K562 (cell line): ENCODE data around the gene USP31. TPM values are rescaled to one million over a fixed set of nuclear protein-coding genes. Genes with fewer than 3 reads are reported as not detected.

Experiments
- ATAC-seq: fragments of 200-7000 bp; cut with Tn5 transposase; 3 replicates; pipeline ENCODE4 v1.9.1; 2020; ENCODE audit warnings: moderate library complexity
- BruUV-seq: library from RNA; stranded (reverse); fragments of 400-500 nt; replicated peaks from 2 replicates; lab custom pipeline; 2021; lab: Mats Ljungman, UMichigan
- CTCF ChIA-PET: fragments of 300-600 bp; formaldehyde crosslinking; extraction: SDS; loops from one replicate; lab custom pipeline; 2021; ENCODE audit warnings: low intra/inter-chr PET ratio; lab: Yijun Ruan, JAX
- POLR2A ChIA-PET: fragments of 300-600, 350-650 bp; sonication (Branson Sonifier 250); formaldehyde crosslinking; extraction: SDS; loops from one replicate; lab custom pipeline; 2021; ENCODE audit warnings: antibody characterized with exemption, inconsistent platforms; lab: Yijun Ruan, JAX
- DNase-seq, 4 experiments: peaks; one replicate each; pipeline versions ENCODE4 v3.0.0 to v3.0.0-alpha.2; 2011 to 2018; ENCODE audit warnings: low spot score in 3 of 4, mixed read lengths in 3 of 4; ENCODE audit errors: extremely low read depth in 1 of 4
- FAIRE-seq: peaks from 2 replicates; lab custom pipeline; 2011; peaks lifted over from hg19 to GRCh38; lab: Jason Lieb, UNC
- H2AFZ ChIP-seq: 2 replicates; pipeline ENCODE4 v1.6.0; 2011; ENCODE audit warnings: low read depth, low read length, control low read depth, inconsistent platforms
- H3K27ac ChIP-seq: fragments of 200-600 bp; 3 replicates; pipeline ENCODE4 v1.8.0; 2011; ENCODE audit warnings: low read depth, mild to moderate bottlenecking, control low read depth, inconsistent platforms, low read length, moderate library complexity, mixed read lengths; ENCODE audit errors: extremely low read depth
- H3K27me3 ChIP-seq, 2 experiments: fragments of 300-600 bp in 1 of 2; 2 replicates in 1 of 2; 3 replicates in 1 of 2; pipeline versions ENCODE4 v1.6.0 to v1.8.0; 2011; ENCODE audit warnings: inconsistent platforms in 2 of 2, low read length in 2 of 2, mild to moderate bottlenecking in 1 of 2, mixed read lengths in 1 of 2, moderate library complexity in 1 of 2; ENCODE audit not compliant: control insufficient read depth in 2 of 2, insufficient read depth in 2 of 2
- H3K36me3 ChIP-seq: fragments of 300-600 bp; 3 replicates; pipeline ENCODE4 v1.8.0; 2011; ENCODE audit warnings: mild to moderate bottlenecking, low read length, inconsistent platforms; ENCODE audit not compliant: control insufficient read depth, insufficient read depth
- H3K4me1 ChIP-seq, 2 experiments: fragments of 200-600 bp in 1 of 2; replicated peaks in 1 of 2; 2 replicates in 1 of 2; 3 replicates in 1 of 2; pipeline versions ENCODE4 v1.5.1 to v1.8.0; 2011; ENCODE audit warnings: inconsistent platforms in 2 of 2, low read length in 2 of 2, mild to moderate bottlenecking in 1 of 2, mixed read lengths in 1 of 2, moderate library complexity in 1 of 2; ENCODE audit not compliant: control insufficient read depth in 2 of 2, insufficient read depth in 2 of 2
- H3K4me2 ChIP-seq: 2 replicates; pipeline ENCODE4 v1.6.1; 2011; ENCODE audit warnings: low read length, control low read depth, inconsistent platforms, mixed read lengths; ENCODE audit not compliant: insufficient read depth
- H3K4me3 ChIP-seq: fragments of 200-600 bp; sonication (generic), shearing (Covaris generic); 2 replicates; pipeline ENCODE4 v1.5.1; 2016; ENCODE audit warnings: control low read depth, inconsistent platforms
- H3K79me2 ChIP-seq: fragments of 200-600 bp; 3 replicates; pipeline ENCODE4 v1.8.0; 2011; ENCODE audit warnings: low read length, inconsistent platforms; ENCODE audit not compliant: control insufficient read depth, insufficient read depth
- H3K9ac ChIP-seq, 2 experiments: 2 replicates each; pipeline versions ENCODE4 v1.6.0 to v1.6.1; 2011; ENCODE audit warnings: low read depth in 2 of 2, low read length in 2 of 2, control low read depth in 1 of 2, inconsistent platforms in 1 of 2, mild to moderate bottlenecking in 1 of 2, mixed read lengths in 1 of 2; ENCODE audit not compliant: insufficient read depth in 1 of 2
- H3K9me1 ChIP-seq: one replicate; pipeline ENCODE4 v1.6.0; 2011; ENCODE audit warnings: inconsistent platforms, mild to moderate bottlenecking, low read length, moderate library complexity; ENCODE audit not compliant: control insufficient read depth, insufficient read depth
- H3K9me3 ChIP-seq: replicated peaks from 2 replicates; pipeline ENCODE4 v1.5.1; 2011; ENCODE audit warnings: low read depth, low read length, inconsistent platforms; ENCODE audit not compliant: control insufficient read depth, insufficient read depth
- H4K20me1 ChIP-seq: replicated peaks from 2 replicates; pipeline ENCODE4 v1.6.1; 2011; ENCODE audit warnings: low read length, inconsistent platforms, mixed read lengths; ENCODE audit not compliant: control insufficient read depth, insufficient read depth
- ATF6 ChIP-seq: sonication (generic); formaldehyde crosslinking; IDR thresholded peaks from 2 replicates; pipeline ENCODE4 v1.4.0; 2020; ENCODE audit warnings: mild to moderate bottlenecking, missing genetic modification reagents
- CBX3 ChIP-seq, 2 experiments: IDR thresholded peaks; 1 replicate in 1 of 2; 2 replicates in 1 of 2; pipeline ENCODE4 v1.6.1; 2012; ENCODE audit warnings: inconsistent platforms in 2 of 2, low read length in 2 of 2, borderline replicate concordance in 1 of 2, control low read depth in 1 of 2
- ETV5 ChIP-seq: sonication (generic); formaldehyde crosslinking; IDR thresholded peaks from 2 replicates; pipeline ENCODE4 v1.4.0; 2020; ENCODE audit warnings: low read depth, mild to moderate bottlenecking, missing genetic modification reagents
- HNRNPUL1 ChIP-seq: fragments of 200-400 bp; formaldehyde crosslinking; IDR thresholded peaks from 2 replicates; pipeline ENCODE4 v1.6.1; 2017; ENCODE audit warnings: low read length
- KDM2B ChIP-seq: fragments of 250-450 bp; sonication (Bioruptor Pico); IDR thresholded peaks from 2 replicates; pipeline ENCODE4 v1.8.0; 2021; ENCODE audit warnings: mild to moderate bottlenecking, moderate library complexity
- NFIC ChIP-seq: fragments of 450-650 bp; IDR thresholded peaks from 2 replicates; pipeline ENCODE4 v1.6.1; 2017; ENCODE audit warnings: mild to moderate bottlenecking, inconsistent platforms
- ZNF668 ChIP-seq: fragments of 250-450 bp; sonication (Bioruptor Pico); IDR thresholded peaks from 2 replicates; pipeline ENCODE4 v1.8.0; 2022; ENCODE audit warnings: mild to moderate bottlenecking, inconsistent platforms
- ZNF785 ChIP-seq: fragments of 250-450 bp; sonication (Bioruptor Pico); IDR thresholded peaks from 2 replicates; pipeline ENCODE4 v1.4.0; 2020; ENCODE audit warnings: mild to moderate bottlenecking
- ZSCAN32 ChIP-seq: fragments of 450-650 bp; formaldehyde crosslinking; IDR thresholded peaks from 2 replicates; pipeline ENCODE4 v1.4.0; 2020; ENCODE audit warnings: mild to moderate bottlenecking, moderate library complexity
- WGBS: fragments of 100-300 bp; shearing (Covaris generic); methylation state at CpG from one replicate; pipeline ENCODE4 v1.1.6; 2016; ENCODE audit warnings: low coverage, mixed read lengths; ENCODE audit not compliant: insufficient coverage; ENCODE audit errors: missing lambda C conversion rate; 5-methylcytosine and 5-hydroxymethylcytosine counted together
- in situ Hi-C: fragments of 300-500 bp; cut with MboI; formaldehyde crosslinking; loops from 4 replicates; pipeline ENCODE4 v1.15.0; 2018; ENCODE audit warnings: inconsistent platforms, mixed read lengths
- intact Hi-C: fragments of 100-400 bp; cut with micrococcal nuclease; formaldehyde crosslinking; loops from 2 replicates; pipeline ENCODE4 v1.14.2; 2022
- polyA plus RNA-seq, 8 experiments: library from polyadenylated mRNA; depleted of rRNA in 4 of 8; stranded (reverse) in 5 of 8; unstranded in 3 of 8; fragments of >200 nt; fragmentation: Nextera tagmentation in 2 of 8; fragmentation: Illumina TruSeq in 1 of 8; extraction: Ambion mirVana in 2 of 8; extraction: Trizol in 1 of 8; gene quantifications; 2 replicates each; pipeline versions ENCODE4 v1.2.1 to v1.2.3, GENCODE V29; 2011 to 2014; ENCODE audit warnings: inconsistent platforms in 1 of 8, missing spikeins in 1 of 8
- total RNA-seq, 7 experiments: library from RNA; depleted of rRNA in 6 of 7; stranded (reverse); fragments of >200 nt in 6 of 7; fragmentation: Illumina TruSeq in 2 of 7; extraction: Trizol in 2 of 7; gene quantifications; 2 replicates each; pipeline versions ENCODE4 v1.2.1 to v1.2.3, GENCODE V29; 2011 to 2021; ENCODE audit warnings: low replicate concordance in 1 of 7
- TF ChIP-seq, protein P1 (sequence below): sonication (generic); formaldehyde crosslinking; IDR thresholded peaks from 2 replicates; pipeline ENCODE4 v1.8.0; 2022; ENCODE audit warnings: mild to moderate bottlenecking, low read depth, missing genetic modification reagents
- TF ChIP-seq, protein P2 (sequence below): fragments of 450-650 bp; IDR thresholded peaks from one replicate; pipeline ENCODE4 v1.6.1; 2018; ENCODE audit warnings: mild to moderate bottlenecking, moderate library complexity; ENCODE audit not compliant: partially characterized antibody

The USP31 gene
- total and polyA plus RNA-seq, 9 of the 15 experiments (the other 6 are each of a cell fraction or from before 2014, with no cell fraction given) = 0.56 to 4.9 (median 2.9) TPM

GRCh38 chr16:23072084-23072599 is 77.1 kb downstream of the USP31 start:
- no peaks in the 10 kb centered on the region for H3K79me2 ChIP-seq
- intact Hi-C loops = no loop called here
- in situ Hi-C loops = no loop called here
- H3K27ac ChIP-seq = no peak overlapping the region
- WGBS = 79% methylated on average over 12 of the region's 13 CpGs
- no peaks in the 10 kb centered on the region for H3K4me1 ChIP-seq
- H3K36me3 ChIP-seq = peaks cover 37% of the 10 kb centered on the region; the same call in 2 of the 3 replicates
- no peak overlapping the region for H3K9ac ChIP-seq
- TF ChIP-seq ATF6 (CRISPR knock-in tag) (no peak), CBX3 (IDR thresholded peaks at IDR 0.05; ENCODE audit: borderline replicate concordance in 1 of 2, low read length in 2 of 2) (no peak), ZNF668 (CRISPR knock-in tag) (no peak), ETV5 (CRISPR knock-in tag) (no peak), KDM2B (CRISPR knock-in tag) (no peak), NFIC (no peak), ZNF785 (CRISPR knock-in tag) (no peak), ZSCAN32 (CRISPR knock-in tag) (no peak), HNRNPUL1 (no peak)
- TF ChIP-seq, protein P1, sequence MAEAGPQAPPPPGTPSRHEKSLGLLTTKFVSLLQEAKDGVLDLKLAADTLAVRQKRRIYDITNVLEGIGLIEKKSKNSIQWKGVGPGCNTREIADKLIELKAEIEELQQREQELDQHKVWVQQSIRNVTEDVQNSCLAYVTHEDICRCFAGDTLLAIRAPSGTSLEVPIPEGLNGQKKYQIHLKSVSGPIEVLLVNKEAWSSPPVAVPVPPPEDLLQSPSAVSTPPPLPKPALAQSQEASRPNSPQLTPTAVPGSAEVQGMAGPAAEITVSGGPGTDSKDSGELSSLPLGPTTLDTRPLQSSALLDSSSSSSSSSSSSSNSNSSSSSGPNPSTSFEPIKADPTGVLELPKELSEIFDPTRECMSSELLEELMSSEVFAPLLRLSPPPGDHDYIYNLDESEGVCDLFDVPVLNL (CRISPR knock-in tag) = no peak
- TF ChIP-seq, protein P2, sequence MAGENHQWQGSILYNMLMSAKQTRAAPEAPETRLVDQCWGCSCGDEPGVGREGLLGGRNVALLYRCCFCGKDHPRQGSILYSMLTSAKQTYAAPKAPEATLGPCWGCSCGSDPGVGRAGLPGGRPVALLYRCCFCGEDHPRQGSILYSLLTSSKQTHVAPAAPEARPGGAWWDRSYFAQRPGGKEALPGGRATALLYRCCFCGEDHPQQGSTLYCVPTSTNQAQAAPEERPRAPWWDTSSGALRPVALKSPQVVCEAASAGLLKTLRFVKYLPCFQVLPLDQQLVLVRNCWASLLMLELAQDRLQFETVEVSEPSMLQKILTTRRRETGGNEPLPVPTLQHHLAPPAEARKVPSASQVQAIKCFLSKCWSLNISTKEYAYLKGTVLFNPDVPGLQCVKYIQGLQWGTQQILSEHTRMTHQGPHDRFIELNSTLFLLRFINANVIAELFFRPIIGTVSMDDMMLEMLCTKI = no peak
- TF ChIP-seq, all 486 proteins: peak for 0
- DNase-seq (no peak), FAIRE-seq (no peak), ATAC-seq (no peak)
- Histone ChIP-seq H3K27me3 (no peaks in the 10 kb centered on the region), H3K9me3 (no peaks in the 10 kb centered on the region), H4K20me1 (no peaks in the 10 kb centered on the region), H3K4me3 (no peak overlapping the region), H3K4me2 (no peak overlapping the region), H3K9me1 (no peaks in the 10 kb centered on the region), H2AFZ (no peak overlapping the region)
- BruUV-seq = no TSS peak
- ChIA-PET CTCF (no interaction called here), POLR2A (no interaction called here)
